HG02588 (cell line): Measurements from ENCODE around the gene LCN6.
"Not testable (repeated sequence)": the region's sequence is repeated elsewhere in the genome, so short reads cannot be mapped to it uniquely, and the experiment has no call there.

ENCODE experiments used
- ATAC-seq: cut with Tn5 transposase; IDR thresholded peaks from one replicate; pipeline ENCODE4 v1.9.1; 2021; ENCODE audit warnings: mild to moderate bottlenecking, moderate library complexity; ENCODE audit not compliant: unreplicated experiment

Gene LCN6

GRCh38 chr9:136784249-136784996 is 36.1 kb upstream of the LCN6 start:
- no peak for ATAC-seq

GRCh38 chr9:136782452-136782851 is 34.1 kb upstream of the LCN6 start:
- ATAC-seq = no peak

GRCh38 chr9:136779808-136780207 is 31.5 kb upstream of the LCN6 start:
- ATAC-seq = no peak

- ATAC-seq = no peak
These were observed 29.0 kb upstream of the LCN6 start for GRCh38 chr9:136777359-136777758.

GRCh38 chr9:136776947-136777346 is 28.6 kb upstream of the LCN6 start:
- ATAC-seq = no peak

- ATAC-seq = no peak
These were observed 26.9 kb upstream of the LCN6 start for GRCh38 chr9:136775191-136775590.

GRCh38 chr9:136774416-136775045 is 26.2 kb upstream of the LCN6 start:
- ATAC-seq = no peak

- no peak for ATAC-seq
These were observed 25.2 kb upstream of the LCN6 start for GRCh38 chr9:136773386-136774044.

GRCh38 chr9:136771907-136772415 is 23.6 kb upstream of the LCN6 start:
- ATAC-seq = no peak

GRCh38 chr9:136769710-136770191 is 21.4 kb upstream of the LCN6 start:
- no peak for ATAC-seq

GRCh38 chr9:136766410-136767120 is 18.2 kb upstream of the LCN6 start:
- not testable (repeated sequence) for ATAC-seq

- not testable (repeated sequence) for ATAC-seq
These were observed 17.6 kb upstream of the LCN6 start for GRCh38 chr9:136765745-136766409.

GRCh38 chr9:136765041-136765440 is 16.7 kb upstream of the LCN6 start:
- ATAC-seq = no peak

- no peak for ATAC-seq
These were observed 16.1 kb upstream of the LCN6 start, which contains the start of gene LCN15 for GRCh38 chr9:136764301-136764891. Gene LCN15 (minus strand): TSS chr9:136764518. CDS start chr9:136764488, 30 bp downstream.

GRCh38 chr9:136763649-136764035 is 15.3 kb upstream of the LCN6 start:
- ATAC-seq = no peak

GRCh38 chr9:136762915-136763648 is 14.8 kb upstream of the LCN6 start:
- ATAC-seq = no peak

- no peak for ATAC-seq
These were observed 13.9 kb upstream of the LCN6 start for GRCh38 chr9:136762221-136762691.

- ATAC-seq = no peak
These were observed 13.2 kb upstream of the LCN6 start for GRCh38 chr9:136761545-136761981.
